NCI-H1694 (cell line): ENCODE results near the gene TEK.
"Not testable (repeated sequence)": the region's sequence is repeated elsewhere in the genome, so short reads cannot be mapped to it uniquely, and the experiment has no call there.

ENCODE experiments used
- DNase-seq: peaks from one replicate; lab custom pipeline; 2025; lab: John Stamatoyannopoulos, UW

Gene TEK

DNA sequence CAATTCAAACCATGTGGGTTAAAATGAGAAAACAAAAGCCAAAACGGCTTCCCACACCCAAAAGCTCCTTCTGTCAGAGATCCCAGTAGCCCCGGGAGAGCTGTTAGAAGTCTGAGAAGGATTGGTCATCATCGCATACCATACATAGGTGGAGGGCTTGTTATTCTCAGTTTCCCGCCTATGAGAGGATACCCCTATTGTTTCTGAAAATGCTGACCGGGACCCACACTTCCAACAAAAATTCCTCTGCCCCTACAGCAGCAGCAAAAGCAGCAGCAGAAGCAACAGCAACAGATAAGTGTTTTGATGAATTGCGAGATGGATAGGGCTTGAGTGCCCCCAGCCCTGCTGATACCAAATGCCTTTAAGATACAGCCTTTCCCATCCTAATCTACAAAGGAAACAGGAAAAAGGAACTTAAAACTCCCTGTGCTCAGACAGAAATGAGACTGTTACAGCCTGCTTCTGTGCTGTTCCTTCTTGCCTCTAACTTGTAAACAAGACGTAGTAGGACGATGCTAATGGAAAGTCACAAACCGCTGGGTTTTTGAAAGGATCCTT lies at the start of gene TEK:
Gene TEK, plus strand, starts transcription at position 245 of the 561 bp plus-strand sequence. CDS start 366 bp downstream, outside the sequence.
- DNase-seq, result no peak

DNA sequence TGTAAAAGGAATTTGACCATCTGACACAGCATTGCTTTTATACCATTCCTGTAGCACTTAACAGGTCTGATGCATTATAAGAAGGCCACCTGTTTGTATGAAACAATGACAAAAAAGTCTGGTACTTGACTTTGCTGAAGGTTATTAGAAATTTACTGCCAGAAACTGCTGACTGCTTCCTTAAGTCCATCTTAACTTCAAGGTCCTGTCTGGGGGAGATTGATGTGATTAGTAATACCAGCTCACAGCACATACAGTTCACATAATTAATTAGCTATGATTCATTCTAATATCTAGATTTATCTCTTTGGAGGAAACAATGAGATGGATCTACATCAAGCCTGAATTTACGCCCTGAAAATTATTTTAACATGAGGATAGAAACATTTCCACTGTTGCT lies 49.6 kb upstream of the TEK start:
- DNase-seq, result no peak

DNA sequence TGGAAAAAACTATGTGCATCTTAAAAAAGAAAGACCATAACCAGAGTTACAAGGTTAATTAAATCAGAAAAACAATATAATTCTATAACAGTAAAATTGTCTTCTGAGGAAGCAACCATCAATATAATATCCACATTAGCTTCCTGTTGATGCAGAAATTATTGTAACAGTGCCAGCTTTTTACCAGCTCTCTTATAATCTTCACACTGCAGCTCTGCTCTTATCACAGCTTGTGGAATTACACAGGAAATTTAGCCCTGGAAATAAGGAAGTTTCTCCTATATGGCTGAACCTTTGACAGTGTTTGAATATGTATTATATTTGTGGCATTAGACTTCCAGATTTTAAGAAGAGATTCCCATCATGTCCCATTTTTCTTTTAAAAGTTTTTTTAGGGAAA lies 49.1 kb upstream of the TEK start:
- DNase-seq, result no peak

DNA sequence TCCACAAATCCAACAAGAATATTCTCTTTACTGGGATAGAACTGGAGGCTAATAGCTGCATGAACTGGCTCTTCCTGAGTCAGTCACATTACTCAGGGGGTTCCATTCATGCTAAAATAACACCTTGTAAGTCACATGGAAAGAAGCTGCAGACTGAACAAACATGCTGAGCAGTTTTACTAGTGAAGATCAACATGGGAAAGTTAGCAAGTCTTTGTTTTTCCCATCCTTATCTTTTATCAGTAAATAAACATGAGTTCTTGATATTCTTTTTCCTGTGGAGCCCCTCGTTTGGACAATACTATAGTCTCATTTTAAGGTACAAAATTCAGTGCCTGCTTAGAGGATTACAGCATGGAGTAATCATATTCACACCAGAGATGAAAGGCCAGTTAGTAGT lies 43.7 kb upstream of the TEK start:
- DNase-seq, result no peak

DNA sequence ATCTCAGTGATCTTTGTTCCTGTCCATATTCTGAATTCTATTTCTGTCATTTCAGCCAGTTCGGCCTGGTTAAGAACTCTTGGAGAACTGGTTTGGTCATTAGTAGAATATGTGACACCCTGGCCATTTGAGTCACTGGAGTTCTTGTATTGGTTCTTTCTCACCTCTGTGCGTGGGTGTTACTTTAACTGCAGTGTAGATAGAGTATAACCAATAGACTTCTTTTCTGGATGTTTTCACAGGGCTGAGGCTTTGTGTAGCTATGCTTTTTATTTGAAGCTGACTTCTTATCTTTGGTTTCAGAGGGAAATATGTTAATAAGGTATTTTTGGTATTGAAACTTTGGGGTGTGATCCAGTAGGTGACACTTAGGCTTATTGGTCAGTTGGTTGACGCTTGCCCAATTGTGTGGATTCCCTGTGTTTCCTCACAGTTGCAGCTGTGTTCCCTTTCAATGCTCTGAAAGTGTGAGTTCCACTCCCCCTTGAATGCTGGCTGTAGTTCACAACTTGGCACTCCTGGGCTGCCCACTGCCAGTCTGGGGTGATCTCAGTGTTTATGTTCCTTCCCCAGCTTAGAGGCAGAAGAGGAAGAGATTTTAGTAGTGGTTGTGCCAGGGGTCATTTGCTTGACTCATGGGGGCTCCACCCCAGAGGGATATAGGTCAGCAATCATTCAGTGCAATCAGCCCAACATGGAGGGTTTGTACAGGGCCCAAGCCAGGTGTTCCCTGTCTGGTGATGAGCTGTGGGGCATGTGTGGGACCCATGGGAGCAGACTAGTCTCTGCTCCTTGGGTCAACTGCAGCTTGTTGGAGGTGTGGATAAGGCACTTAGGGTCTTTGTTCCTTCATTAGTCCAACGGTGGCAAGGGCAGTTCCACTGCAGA lies 34.9 kb upstream of the TEK start:
- DNase-seq, result no peak

DNA sequence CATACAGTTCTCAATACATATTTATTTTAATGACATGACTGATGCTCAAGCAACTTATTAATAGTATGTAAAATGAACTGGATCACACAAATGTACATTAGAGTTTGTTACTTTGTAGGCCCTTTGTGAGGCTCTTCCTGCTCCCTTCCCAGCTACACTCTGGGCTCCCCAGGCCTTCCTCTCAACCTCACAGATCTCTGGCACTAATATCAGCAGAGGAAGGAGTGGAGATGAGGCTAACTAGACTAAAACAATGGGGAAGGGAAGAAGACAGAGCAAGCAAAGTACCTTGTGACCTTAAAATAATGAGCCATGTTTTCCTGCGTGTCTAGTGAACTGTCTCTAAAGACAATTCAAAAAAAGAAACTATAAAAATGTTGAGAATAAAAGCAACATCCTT lies 30.3 kb upstream of the TEK start:
- no peak for DNase-seq

DNA sequence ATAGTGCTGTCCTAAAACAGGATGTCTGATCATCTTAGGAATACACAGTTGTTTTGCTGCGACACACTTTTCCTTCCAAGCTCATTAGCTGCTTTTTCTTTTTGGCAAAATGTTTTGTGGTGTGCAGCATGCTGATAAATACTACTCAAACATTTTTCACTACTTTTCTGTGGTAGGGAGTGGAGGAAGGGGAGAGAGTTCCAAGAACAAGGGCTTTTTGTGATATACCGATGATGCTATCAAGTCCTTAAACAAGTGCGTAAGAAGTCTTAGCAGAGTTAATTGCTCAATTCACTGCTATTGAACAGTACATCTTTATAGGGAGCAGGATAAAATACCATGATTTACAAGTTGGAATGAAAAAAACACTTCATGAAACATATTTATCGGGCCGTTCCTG lies 23.6 kb upstream of the TEK start:
- no peak for DNase-seq

DNA sequence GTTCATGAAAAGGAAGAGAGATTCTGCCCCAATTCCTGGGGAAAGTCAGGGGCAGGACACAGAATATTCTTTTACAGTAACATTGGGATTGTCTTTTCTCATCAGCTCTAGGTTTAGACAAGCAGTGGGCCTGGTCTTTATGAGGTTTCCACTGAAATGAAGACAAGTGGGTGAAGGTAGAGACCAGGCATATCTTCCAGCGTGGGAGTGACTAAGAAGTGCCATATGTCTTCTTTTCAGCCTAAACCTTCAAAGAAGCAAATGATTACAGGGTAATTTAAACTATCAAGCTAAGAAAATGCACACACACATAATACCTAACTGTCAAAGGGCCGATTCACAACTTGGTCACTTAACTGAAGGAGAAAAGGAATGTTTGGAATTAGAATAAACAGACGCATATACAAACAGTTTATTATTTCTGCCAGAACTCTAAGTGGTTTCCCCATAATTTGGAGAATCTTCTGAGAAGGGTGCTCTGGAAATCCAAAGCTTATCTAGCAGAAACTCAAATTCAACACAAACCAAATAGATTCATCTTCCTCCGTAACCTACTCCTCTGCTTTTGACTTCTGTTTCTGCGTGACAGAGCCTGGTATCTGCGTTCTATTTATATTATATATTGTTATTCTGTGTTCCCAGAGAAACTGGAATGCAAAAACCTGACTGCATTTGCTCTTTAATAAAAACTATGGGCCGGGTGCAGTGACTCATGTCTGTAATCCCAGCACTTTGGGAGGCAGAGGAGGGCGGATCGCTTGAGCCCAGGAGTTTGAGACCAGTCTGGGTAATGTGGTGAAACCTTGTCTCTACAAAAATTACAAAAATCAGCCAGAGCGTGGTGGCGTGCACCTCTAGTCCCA lies 22.0 kb upstream of the TEK start:
- no peak for DNase-seq

DNA sequence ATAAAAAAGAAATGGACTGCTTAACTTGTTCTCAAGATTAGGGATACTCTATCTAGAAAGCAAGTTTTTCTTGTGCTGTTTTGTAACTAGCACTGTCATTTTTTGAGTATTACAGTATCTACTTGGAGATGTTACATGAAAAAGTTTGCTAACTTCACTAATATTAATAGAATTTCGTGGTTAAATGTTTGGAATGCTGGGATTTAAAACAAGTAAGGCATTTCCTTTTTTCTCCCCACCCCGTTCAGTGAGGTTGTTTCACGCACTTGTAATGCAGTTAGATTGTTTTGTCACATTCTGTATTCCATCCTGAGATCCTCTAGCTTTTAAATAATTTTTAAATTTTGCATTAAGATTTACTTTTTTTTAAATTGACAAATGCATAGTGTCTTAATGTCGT lies 20.0 kb upstream of the TEK start:
- DNase-seq, result no peak

DNA sequence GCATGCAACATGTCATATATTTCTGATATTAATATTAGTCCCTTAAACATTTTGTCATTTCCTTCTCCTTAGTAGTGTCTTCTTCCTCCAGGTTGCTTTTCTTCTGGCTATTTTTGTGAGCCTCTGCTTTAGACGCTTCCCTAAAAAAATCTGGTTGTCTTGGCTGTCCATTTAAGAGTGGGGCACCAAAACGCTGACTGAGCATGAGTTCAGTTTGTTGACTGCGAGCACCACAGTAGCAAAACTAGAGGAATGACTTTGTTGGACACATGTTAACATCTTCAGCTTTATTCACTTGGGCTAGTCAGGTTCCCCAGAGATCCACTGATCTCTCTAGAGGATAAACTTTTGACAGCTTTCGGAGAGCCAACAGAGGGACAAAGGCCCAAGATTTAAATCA lies 19.3 kb upstream of the TEK start:
- DNase-seq, result no peak

DNA sequence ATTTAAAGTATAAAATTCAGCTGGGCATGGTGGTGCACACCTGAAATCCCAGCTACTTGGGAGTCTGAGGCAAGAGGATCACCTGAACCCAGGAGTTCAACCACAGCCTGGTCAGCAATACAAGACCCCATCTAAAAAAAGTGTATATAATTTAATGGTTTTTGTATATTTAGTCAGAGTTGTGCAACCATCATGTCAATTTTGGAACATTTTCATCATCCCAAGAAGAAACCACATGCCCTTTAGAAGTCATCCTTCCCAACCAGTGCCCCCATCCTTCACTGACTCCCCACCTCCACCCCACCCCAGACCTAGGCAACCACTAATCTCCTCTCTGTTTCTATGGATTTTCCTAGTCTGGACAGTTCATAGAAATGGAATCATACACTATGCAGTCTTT lies 18.8 kb upstream of the TEK start:
- DNase-seq, result no peak

DNA sequence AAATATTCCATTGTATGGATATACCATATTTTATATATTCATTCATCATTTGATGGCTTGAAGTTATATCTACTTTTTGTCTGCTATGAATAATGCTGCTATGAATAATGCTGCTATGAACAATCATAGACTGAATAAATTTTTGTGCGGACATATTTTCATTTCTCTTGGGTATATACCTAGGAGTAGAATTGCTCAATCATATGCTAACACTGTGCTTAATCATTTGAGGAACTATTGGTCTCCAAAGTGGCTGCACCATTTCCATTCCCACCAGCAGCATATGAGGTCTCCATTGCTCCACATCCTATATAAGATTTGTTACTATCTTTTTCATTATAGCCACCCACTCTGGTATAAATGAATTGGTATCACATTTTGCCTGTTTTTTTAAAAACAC lies 18.3 kb upstream of the TEK start:
- DNase-seq, result no peak

DNA sequence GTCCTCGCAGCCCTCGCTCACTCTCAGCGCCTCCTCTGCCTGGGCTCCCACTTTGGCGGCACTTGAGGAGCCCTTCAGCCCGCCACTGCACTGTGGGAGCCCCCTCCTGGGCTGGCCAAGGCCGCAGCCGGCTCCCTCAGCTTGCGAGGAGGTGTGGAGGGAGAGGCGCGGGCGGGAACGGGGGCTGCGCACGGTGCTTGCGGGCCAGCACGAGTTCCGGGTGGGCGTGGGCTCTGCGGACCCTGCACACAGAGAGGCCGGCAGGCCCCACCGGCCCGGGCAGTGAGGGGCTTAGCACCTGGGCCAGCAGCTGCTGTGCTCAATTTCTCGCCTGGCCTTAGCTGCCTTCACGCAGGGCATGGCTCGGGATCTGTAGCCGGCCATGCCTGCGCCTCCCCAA lies 16.5 kb upstream of the TEK start:
- not testable (repeated sequence) for DNase-seq

DNA sequence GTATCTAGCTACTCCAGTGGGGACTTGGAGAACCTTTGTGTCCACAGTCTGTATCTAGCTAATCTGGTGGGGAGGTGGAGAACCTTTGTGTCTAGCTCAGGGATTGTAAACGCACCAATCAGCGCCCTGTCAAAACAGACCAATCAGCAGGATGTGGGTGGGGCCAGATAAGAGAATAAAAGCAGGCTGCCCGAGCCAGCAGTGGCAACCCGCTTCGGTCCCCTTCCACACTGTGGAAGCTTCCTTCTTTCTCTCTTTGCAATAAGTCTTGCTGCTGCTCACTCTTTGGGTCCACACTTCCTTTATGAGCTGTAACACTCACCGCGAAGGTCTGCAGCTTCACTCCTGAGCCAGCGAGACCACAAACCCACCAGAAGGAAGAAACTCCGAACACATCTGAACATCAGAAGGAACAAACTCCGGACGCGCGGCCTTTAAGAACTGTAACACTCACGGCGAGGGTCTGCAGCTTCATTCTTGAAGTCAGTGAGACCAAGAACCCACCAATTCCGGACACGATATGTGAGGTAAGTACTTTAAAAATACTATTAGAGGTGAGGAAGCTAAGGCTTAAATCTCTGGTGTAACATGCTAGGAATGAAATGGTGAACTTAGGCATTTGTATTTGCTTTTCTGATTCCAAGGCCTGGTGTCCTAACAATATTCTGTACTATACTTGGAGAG lies 15.5 kb upstream of the TEK start:
- DNase-seq, result not testable (repeated sequence)

DNA sequence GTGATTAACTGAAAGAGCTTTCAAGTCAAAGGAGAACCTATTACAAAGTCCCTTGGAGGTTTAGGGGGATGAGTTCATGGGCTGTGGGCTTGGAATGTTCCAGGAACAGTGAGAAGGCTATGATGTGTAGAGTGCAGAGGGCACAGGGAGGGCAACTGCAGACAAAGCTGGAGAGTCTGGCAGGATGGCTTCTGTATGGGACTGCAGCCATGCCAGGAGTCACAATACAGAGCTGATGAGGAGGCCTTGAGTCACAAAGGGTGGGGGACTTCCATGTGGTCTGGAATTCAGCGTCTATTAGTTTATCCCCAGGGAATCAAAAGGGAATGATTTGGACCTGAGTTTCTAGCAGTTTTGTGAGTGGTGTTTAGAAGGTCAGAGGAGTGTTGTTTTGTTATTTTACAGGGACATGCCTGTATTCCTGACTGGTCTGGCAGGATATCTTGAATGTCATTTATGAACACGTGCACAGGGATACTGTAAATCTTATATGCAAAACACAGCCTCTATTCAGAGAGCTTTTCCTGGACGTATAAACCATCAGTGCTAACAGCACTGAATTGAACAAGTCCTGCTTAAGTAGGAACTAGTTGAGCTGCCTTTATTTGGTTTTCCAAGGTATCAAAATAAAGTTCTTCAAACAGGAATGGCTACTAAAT lies 14.3 kb upstream of the TEK start:
- no peak for DNase-seq

DNA sequence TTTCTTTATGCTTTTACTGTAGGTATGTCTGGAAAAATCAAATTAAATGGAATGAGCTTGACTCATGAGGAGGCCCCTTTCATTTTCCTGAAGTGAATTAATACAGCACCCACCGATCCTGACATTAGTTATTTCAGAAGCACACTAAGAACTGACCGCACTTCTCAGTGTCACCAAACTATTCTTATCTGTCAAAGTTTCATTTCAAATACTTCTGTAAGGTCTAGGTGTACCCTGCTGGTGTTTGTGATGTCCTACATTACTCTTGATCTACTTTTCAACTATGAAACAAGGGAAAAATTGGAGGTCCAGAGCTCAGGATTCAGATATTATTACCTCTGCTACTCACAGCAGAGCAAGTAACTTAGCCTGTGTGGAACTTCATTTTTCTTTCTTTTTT lies 1.8 kb upstream of the TEK start:
- no peak for DNase-seq

DNA sequence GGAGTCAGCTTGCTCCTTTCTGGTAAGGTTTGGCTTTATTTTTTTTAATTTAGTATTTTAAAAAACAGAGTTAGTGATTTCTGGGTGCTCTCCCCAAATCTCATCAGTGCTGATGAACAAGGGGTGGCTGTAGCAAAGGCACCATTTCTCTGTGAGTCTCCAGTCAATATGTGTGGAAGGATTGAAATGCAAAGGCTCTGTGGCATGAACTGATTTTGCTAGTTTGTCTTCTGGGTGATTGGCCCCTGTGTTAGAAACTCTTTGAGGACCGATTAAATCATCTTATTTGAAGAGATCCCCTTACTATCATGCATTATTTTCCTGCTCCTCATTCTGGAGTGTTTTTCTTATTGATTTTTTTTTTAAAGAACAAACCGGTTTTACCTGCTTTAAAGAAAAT lies 596 bp downstream of the TEK start:
- DNase-seq, result no peak

DNA sequence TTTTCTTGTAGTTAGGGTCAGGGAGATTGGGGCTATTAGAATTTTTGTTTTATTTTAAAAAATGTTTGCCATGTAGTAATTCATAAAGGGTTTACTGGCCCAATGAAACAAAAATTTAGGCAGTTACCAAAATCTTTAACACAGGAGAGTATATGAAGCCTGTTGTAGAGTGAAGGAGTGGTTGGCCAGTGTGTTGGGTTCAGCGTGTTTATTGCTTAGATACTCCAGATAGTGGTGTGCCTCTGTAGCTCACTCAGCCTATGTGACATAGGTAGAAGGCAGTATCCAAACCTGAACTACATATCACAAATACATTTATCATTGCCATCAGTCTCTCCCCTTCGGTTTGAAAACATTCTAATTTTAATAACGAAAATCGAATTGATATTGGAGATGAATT lies 1.2 kb downstream of the TEK start:
- no peak for DNase-seq

DNA sequence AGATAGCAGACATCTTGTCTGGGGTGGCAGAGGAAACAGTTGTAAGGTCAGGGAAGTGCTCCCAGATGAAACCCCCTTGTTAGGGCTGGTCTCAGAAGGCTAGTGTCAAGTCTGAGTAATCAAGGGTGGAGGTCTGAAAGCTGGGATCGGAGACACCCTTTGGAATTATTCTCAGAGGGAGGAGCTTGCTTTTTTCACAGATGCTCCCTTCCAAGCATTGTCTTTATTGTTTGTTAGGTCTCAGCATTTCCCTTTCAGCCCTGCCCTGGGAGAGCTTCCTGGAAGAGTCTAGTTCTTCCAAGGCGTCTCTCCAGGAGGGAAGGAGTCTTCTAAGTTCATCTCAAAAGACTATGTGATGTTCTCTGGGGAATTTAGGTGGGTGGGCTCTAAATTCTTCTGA lies 3.2 kb downstream of the TEK start:
- no peak for DNase-seq

DNA sequence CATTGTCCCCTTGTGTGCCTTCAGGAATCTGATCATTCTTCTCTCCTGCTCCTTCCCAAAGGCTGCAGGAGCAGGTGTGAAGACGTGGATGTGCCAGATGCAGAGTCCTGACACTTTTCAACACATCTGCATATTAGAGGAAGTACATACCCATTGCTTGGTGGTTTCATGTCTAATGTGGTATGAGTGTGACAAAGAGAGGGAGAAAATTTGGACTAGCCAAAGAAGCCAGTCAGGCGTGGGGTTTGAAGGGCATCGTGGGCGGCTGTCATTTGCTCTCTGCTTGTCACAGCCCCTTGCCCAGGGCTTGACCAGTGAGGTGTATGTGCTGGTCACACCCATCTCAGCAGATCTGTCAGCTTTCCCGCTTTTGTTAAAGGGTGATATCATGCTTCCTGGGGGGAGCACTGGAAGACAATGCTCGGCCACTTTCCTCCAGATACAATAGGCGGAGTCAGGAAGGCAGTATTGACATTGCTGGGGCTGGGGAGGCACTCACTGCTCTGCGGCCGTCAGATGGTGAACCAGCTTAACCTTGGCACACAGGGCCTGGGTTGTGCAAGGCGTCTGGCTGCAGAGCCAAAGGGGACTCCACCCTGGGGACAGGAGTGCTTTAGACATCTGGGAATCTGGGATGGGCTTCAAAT lies 8.6 kb downstream of the TEK start:
- DNase-seq, result no peak

DNA sequence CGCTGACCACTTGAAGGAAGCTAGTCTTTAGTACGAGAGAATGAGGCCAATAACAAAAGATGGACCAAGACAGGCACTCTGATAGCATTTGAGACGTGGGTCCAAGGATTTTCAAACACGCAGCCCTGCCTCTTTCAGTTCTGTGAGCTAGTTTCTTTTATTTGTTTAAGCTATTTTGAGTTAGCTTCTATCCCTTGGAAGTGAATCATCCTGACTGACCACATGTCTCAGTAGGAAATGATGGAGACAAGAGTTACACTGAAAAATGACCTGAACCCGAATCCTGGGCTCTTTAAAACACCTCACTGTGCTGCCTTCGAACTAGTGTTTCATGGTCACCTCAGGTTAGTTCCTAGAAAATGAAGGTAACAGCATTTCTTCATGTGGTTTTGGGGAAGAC lies 9.9 kb downstream of the TEK start:
- no peak for DNase-seq
